Astrocyte (in vitro differentiated cells and primary cell): ENCODE measurements around the gene TENM4.

ENCODE experiments used
- CTCF ChIP-seq: IDR thresholded peaks from 2 replicates; pipeline ENCODE4 v1.5.1; 2011; ENCODE audit warnings: low read depth, mild to moderate bottlenecking, inconsistent platforms, low read length, moderate library complexity; ENCODE audit not compliant: insufficient read depth
- EZH2 ChIP-seq: IDR thresholded peaks from 2 replicates; pipeline ENCODE4 v1.6.1; 2012; ENCODE audit warnings: mild to moderate bottlenecking, low read length, inconsistent platforms; ENCODE audit not compliant: insufficient read depth

GRCh38 chr11:79209540-79210266, 231.1 kb downstream of the TENM4 start:
- no peak for TF ChIP-seq CTCF
- no peak for TF ChIP-seq EZH2
